HCT116 (cell line): ENCODE data around the gene ANGEL1.

ENCODE experiments used
- ATF3 ChIP-seq: IDR thresholded peaks from 2 replicates; pipeline ENCODE4 v1.6.1; 2012
- CEBPB ChIP-seq: IDR thresholded peaks from 2 replicates; pipeline ENCODE4 v1.6.1; 2012; ENCODE audit warnings: low read depth
- CTCF ChIP-seq, 3 experiments: fragments of 200-600 bp in 1 of 3; sonication (generic) in 1 of 3; IDR thresholded peaks in 2 of 3; conservative IDR thresholded peaks in 1 of 3; 2 replicates each; pipeline ENCODE4 v1.5.1; 2012 to 2017; ENCODE audit warnings: low read depth in 2 of 3, low read length in 2 of 3, antibody characterized with exemption in 1 of 3, borderline replicate concordance in 1 of 3, control low read depth in 1 of 3, mild to moderate bottlenecking in 1 of 3, mixed read lengths in 1 of 3, mixed run types in 1 of 3, moderate library complexity in 1 of 3; ENCODE audit not compliant: insufficient read depth in 1 of 3
- EGR1 ChIP-seq: IDR thresholded peaks from 2 replicates; pipeline ENCODE4 v1.6.1; 2012; ENCODE audit warnings: low read depth
- ELF1 ChIP-seq: IDR thresholded peaks from 2 replicates; pipeline ENCODE4 v1.6.1; 2012; ENCODE audit warnings: low read depth, borderline replicate concordance
- EZH2 ChIP-seq: fragments of 200-600 bp; sonication (generic); IDR thresholded peaks from 2 replicates; pipeline ENCODE4 v1.6.1; 2017; ENCODE audit warnings: antibody characterized with exemption, mixed run types
- FOSL1 ChIP-seq: IDR thresholded peaks from 2 replicates; pipeline ENCODE4 v1.6.1; 2012; ENCODE audit warnings: low read depth
- JUND ChIP-seq: IDR thresholded peaks from 2 replicates; pipeline ENCODE4 v1.6.1; 2012
- POLR2A ChIP-seq: IDR thresholded peaks from 2 replicates; pipeline ENCODE4 v1.7.0; 2011; ENCODE audit warnings: borderline replicate concordance; ENCODE audit not compliant: insufficient read depth, insufficient read length; ENCODE audit errors: extremely low read depth
- POLR2AphosphoS5 ChIP-seq: IDR thresholded peaks from 2 replicates; pipeline ENCODE4 v1.6.1; 2011; ENCODE audit warnings: mild to moderate bottlenecking, low read depth, low read length, moderate library complexity
- RAD21 ChIP-seq: IDR thresholded peaks from 2 replicates; pipeline ENCODE4 v1.6.1; 2012; ENCODE audit warnings: low read depth, mild to moderate bottlenecking
- SIN3A ChIP-seq: IDR thresholded peaks from 2 replicates; pipeline ENCODE4 v1.6.1; 2012; ENCODE audit warnings: low read depth
- ZFX ChIP-seq: fragments of 450-650 bp; IDR thresholded peaks from 2 replicates; pipeline ENCODE4 v1.6.1; 2017
- ZNF274 ChIP-seq: fragments of 200-500 bp; sonication (Bioruptor generic); IDR thresholded peaks from 2 replicates; pipeline ENCODE4 v1.6.1; 2014; ENCODE audit warnings: mild to moderate bottlenecking, low read depth, low read length, inconsistent platforms

- no peak for TF ChIP-seq CTCF (IDR thresholded peaks at IDR 0.05 in 2 of 3, conservative IDR thresholded peaks at IDR 0.05 in 1 of 3; ENCODE audit: borderline replicate concordance in 1 of 3, insufficient read depth in 1 of 3, low read depth in 2 of 3, low read length in 2 of 3)
- no peak for TF ChIP-seq FOSL1
- no peak for TF ChIP-seq RAD21
- no peak for TF ChIP-seq EZH2
- TF ChIP-seq JUND: no peak
- TF ChIP-seq SIN3A: no peak
- no peak for TF ChIP-seq POLR2AphosphoS5
- no peak for TF ChIP-seq ZNF274
- no peak for TF ChIP-seq POLR2A
- no peak for TF ChIP-seq ELF1
- TF ChIP-seq CEBPB: no peak
- no peak for TF ChIP-seq EGR1
- TF ChIP-seq ATF3: no peak
- no peak for TF ChIP-seq ZFX
Measured at GRCh38 chr14:76780058-76780345, 32.7 kb downstream of the ANGEL1 start.
